SK-N-MC (cell line): ENCODE data around the gene GRK4.
"Not testable (repeated sequence)": the region's sequence is repeated elsewhere in the genome, so short reads cannot be mapped to it uniquely, and the experiment has no call there.

ENCODE experiments used
- DNase-seq: peaks from one replicate; pipeline ENCODE4 v3.0.0-alpha.2; 2011; ENCODE audit warnings: low read depth, low spot score
- H3K27ac ChIP-seq: fragments of 200-600 bp; sonication (generic); 2 replicates; pipeline ENCODE4 v1.5.1; 2016; ENCODE audit warnings: mixed run types
- H3K36me3 ChIP-seq: fragments of 200-600 bp; sonication (generic); 2 replicates; pipeline ENCODE4 v1.6.1; 2017; ENCODE audit warnings: antibody characterized with exemption, low read length, mixed read lengths; ENCODE audit not compliant: insufficient read depth
- H3K4me3 ChIP-seq: fragments of 200-600 bp; sonication (generic); 2 replicates; pipeline ENCODE4 v1.5.1; 2016
- H3K9ac ChIP-seq: fragments of 200-600 bp; sonication (generic); 2 replicates; pipeline ENCODE4 v1.8.0; 2017; ENCODE audit warnings: mixed run types, mixed read lengths; ENCODE audit not compliant: insufficient read length
- H3K9me3 ChIP-seq: fragments of 200-600 bp; sonication (generic); 2 replicates; pipeline ENCODE4 v1.6.1; 2017; ENCODE audit warnings: low read depth, mild to moderate bottlenecking, antibody characterized with exemption, low read length, moderate library complexity, mixed read lengths
- EZH2 ChIP-seq: fragments of 200-600 bp; sonication (generic); IDR thresholded peaks from one replicate; pipeline ENCODE4 v1.6.1; 2017; ENCODE audit warnings: antibody characterized with exemption
- FOXP2 ChIP-seq: optimal IDR thresholded peaks from 2 replicates; pipeline ENCODE3; 2011; ENCODE audit warnings: mild to moderate bottlenecking, moderate library complexity; ENCODE audit not compliant: insufficient read depth; ENCODE audit errors: extremely low read length, control extremely low read depth
- POLR2AphosphoS5 ChIP-seq: IDR thresholded peaks from 2 replicates; pipeline ENCODE4 v1.6.1; 2012; ENCODE audit warnings: mild to moderate bottlenecking, low read depth, low read length, borderline replicate concordance

The GRK4 gene

GRCh38 chr4:2950221-2950989 is 13.0 kb upstream of the GRK4 start:
- H3K36me3 ChIP-seq = peaks cover 91% of the 10 kb centered on the region
- no peak for DNase-seq
- H3K4me3 ChIP-seq = no peak overlapping the region
- no peak overlapping the region for H3K27ac ChIP-seq
- H3K9ac ChIP-seq = no peak overlapping the region
- no peaks in the 10 kb centered on the region for H3K9me3 ChIP-seq
- TF ChIP-seq EZH2 (no peak), FOXP2 (no peak), POLR2AphosphoS5 (no peak)

GRCh38 chr4:2953496-2953895 is 9.9 kb upstream of the GRK4 start:
- no peak overlapping the region for H3K9ac ChIP-seq
- H3K9me3 ChIP-seq = no peaks in the 10 kb centered on the region
- no peak overlapping the region for H3K27ac ChIP-seq
- peaks cover 95% of the 10 kb centered on the region for H3K36me3 ChIP-seq
- no peak overlapping the region for H3K4me3 ChIP-seq
- no peak for TF ChIP-seq POLR2AphosphoS5
- TF ChIP-seq EZH2 = no peak
- TF ChIP-seq FOXP2 = no peak
- DNase-seq = no peak

GRCh38 chr4:2954358-2955185 is 8.8 kb upstream of the GRK4 start:
- H3K27ac ChIP-seq = peak overlapping the region; percentile 48
- no peak overlapping the region for H3K9ac ChIP-seq
- H3K4me3 ChIP-seq = no peak overlapping the region
- DNase-seq = no peak
- H3K9me3 ChIP-seq = no peaks in the 10 kb centered on the region
- H3K36me3 ChIP-seq = peaks cover 93% of the 10 kb centered on the region
- TF ChIP-seq POLR2AphosphoS5 (no peak), FOXP2 (no peak), EZH2 (no peak)

- DNase-seq, H3K9me3 ChIP-seq, H3K9ac ChIP-seq, H3K27ac ChIP-seq, H3K4me3 ChIP-seq: not testable (repeated sequence)
- peaks cover 86% of the 10 kb centered on the region for H3K36me3 ChIP-seq
Observed at GRCh38 chr4:2955186-2956044, 8.0 kb upstream of the GRK4 start.

GRCh38 chr4:2958446-2958845 is 4.9 kb upstream of the GRK4 start:
- Histone ChIP-seq H3K9me3 (no peaks in the 10 kb centered on the region), H3K27ac (no peak overlapping the region), H3K4me3 (no peak overlapping the region), H3K9ac (no peak overlapping the region), H3K36me3 (peaks cover 56% of the 10 kb centered on the region)
- TF ChIP-seq FOXP2 (no peak), POLR2AphosphoS5 (no peak), EZH2 (no peak)
- no peak for DNase-seq

GRCh38 chr4:2960450-2960849 is 2.9 kb upstream of the GRK4 start:
- H3K27ac ChIP-seq, DNase-seq, H3K4me3 ChIP-seq, H3K9me3 ChIP-seq, H3K9ac ChIP-seq: not testable (repeated sequence)
- peaks cover 40% of the 10 kb centered on the region for H3K36me3 ChIP-seq

GRCh38 chr4:2961421-2961810 is 2.0 kb upstream of the GRK4 start:
- DNase-seq = no peak
- H3K4me3 ChIP-seq = peak overlapping the region; percentile 98
- H3K27ac ChIP-seq = peak overlapping the region; percentile 0; the same call in 1 of the 2 replicates
- TF ChIP-seq FOXP2 (no peak), POLR2AphosphoS5 (no peak), EZH2 (no peak)
- no peaks in the 10 kb centered on the region for H3K9me3 ChIP-seq
- H3K36me3 ChIP-seq = peaks cover 31% of the 10 kb centered on the region
- H3K9ac ChIP-seq = peak overlapping the region; percentile 95

- Histone ChIP-seq H3K9ac (peak overlapping the region; percentile 95), H3K4me3 (peak overlapping the region; percentile 98), H3K27ac (no peak overlapping the region), H3K9me3 (no peaks in the 10 kb centered on the region), H3K36me3 (peaks cover 26% of the 10 kb centered on the region)
- DNase-seq = no peak
- TF ChIP-seq POLR2AphosphoS5 (no peak), EZH2 (no peak), FOXP2 (no peak)
Observed at GRCh38 chr4:2961811-2962441, 1.4 kb upstream of the GRK4 start.
